HG02884 (cell line): ENCODE data around the gene KBTBD4.
"Not testable (repeated sequence)": the region's sequence is repeated elsewhere in the genome, so short reads cannot be mapped to it uniquely, and the experiment has no call there.

ENCODE experiments used
- ATAC-seq: cut with Tn5 transposase; IDR thresholded peaks from one replicate; pipeline ENCODE4 v1.9.1; 2021; ENCODE audit warnings: mild to moderate bottlenecking, moderate library complexity; ENCODE audit not compliant: unreplicated experiment

Gene KBTBD4

DNA sequence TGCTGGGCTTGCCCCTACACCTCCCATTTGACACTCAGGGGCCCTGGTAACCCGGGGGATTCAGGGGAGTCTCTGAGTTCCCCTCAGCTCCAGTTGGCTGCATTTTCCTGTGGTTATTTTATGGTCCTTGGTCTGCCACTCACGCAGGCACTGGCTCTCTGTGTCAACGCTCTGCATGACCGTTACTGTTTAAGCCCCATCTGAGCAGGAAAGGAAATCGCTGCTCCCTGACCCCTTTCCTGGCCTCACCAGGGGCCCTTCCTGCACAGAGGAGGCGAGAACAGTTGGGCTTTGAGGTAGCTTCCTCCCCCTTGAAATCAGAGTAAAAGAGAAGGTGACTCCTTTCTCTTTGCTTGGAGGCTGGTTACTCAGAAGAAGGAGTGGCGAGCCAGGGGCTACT lies 13.0 kb upstream of the KBTBD4 start:
- no peak for ATAC-seq

DNA sequence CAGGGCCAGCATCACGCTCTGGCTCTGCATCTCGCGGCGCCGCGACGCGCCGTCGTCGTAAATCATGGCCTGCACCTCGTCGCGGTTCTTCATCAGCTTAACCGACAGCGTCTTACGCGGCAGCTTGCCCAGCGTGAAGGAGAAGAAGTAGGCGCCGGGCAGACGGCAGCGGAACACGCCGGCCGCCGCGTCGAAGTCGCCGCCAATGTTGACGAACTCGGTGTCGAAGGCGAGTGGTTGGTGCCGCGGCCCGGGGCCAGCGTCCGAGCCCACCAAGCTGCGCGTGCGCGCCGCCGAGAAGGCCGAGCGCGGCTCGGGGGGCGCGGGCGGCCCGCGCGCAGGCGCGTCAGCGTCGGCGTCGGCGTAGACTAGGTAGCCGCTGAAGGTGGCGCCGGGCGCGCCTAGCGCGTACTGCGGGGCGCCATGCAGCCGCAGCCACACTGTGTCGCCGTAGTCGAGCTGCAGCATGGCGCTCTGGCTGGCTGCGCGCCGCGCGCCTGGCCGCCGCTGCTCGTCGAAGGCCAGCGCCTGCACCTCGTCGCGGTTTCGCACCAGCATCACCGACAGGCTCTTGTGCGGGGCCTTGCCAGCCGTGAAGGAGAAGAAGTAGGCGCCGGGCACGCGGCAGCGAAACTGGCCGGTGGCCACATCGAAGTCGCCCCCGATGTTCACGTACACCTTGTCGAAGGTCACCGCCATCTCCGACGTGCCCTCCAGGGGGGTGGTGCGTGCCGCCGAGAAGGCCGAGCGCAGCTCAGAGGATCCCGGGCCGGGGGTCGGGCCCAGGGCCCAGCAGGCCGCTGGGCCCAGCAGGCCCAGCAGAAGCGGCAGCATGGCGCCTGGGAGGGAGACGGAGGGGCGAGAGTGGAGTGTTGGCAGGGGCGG lies 11.4 kb upstream of the KBTBD4 start:
- no peak for ATAC-seq

DNA sequence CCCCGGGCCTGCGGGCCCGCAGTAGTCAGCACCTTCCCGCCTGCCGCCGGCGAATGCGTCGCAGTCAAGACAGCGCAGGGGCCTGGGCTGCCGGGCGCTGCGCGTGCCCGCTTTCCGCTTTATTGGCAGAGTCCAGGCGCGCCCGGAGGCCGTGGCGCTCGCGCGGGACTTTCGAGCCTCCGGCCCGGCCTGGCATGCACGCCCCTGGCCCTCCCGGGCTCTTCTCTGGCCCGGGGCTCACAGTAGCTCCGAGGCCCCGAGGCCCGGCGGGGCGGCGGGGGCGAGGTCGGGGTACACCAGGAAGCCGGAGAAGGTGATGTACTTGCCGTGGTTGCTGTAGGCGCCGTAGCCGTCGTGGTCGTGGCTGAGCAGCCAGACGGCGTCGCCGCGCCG lies 10.8 kb upstream of the KBTBD4 start:
- ATAC-seq = no peak

DNA sequence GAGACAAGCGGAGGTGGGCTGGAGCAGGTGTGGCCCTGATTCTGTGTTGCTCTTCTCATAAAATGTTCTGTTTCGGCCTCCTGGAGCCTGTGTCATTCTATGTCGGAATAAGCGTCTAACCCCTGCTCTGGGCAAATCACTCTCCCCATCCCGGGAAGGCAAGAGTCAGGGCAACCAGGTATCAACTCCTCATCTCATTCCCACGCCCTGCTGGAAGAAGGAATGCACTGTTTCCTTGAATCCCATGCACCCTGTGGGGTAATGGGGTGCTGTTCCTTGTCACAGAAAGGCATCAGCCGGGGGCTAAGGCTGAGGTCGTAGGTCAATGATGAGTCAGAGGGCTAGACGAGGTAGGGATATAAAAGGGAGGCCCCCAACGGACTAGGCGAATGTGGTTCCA lies 10.3 kb upstream of the KBTBD4 start:
- ATAC-seq = no peak

DNA sequence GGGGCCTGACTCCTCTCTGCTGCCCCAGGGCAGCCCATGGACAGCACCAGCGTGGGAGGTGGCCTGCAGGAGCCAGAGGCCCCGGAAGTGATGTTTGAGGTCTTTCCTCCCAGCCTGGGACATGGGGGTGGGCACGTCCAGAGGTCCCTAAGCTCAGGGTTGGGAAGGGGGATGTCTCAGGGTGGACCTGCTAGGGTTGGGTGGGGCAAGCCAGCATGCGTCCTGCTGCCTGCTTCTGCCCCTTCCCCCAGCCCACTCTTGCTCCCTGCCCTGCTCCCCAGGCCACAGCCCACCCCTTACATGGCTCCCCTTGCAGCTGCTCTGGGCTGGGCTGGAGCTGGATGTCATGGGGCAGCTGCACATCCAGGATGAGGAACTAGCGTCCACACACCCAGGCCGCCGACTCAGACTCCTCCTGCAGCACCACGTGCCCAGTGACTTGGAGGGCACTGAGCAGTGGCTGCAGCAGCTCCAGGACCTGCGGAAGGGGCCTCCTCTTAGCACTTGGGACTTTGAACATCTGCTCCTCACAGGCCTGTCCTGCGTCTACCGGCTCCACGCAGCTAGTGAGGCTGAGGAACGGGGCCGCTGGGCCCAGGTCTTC lies 9.1 kb upstream of the KBTBD4 start:
- ATAC-seq = no peak

DNA sequence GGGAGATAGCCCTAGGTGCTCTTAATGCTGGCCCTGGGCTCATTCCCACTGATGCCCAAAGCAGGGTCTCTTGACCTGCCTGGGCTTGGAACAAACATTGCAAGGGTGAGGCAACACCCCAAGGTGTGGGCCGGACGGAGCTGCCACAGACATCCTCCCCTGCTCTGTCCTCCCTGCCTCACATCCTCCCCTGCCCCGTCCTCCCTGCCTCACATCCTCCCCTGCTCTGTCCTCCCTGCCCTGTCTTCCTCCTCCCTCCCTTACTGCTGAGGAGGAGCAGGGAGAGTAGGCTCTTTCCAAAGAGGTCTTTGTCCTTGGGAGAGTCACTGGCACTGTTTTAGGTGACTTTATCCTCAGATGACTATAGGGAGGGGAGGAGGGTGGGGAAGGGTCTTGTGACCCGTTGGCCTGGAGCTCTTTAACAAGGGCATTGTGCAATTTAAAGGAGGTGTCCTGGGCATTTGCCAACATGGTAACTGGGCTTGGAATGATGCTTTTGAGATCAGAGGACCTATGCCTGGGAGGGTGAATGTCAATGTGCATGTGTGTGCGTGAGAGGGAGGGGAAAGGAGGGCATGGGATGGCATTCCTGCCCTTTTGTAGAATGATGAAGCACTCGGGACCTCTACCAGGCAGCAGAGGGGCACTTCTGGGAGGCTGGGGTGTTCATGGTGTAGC lies 8.4 kb upstream of the KBTBD4 start:
- no peak for ATAC-seq

DNA sequence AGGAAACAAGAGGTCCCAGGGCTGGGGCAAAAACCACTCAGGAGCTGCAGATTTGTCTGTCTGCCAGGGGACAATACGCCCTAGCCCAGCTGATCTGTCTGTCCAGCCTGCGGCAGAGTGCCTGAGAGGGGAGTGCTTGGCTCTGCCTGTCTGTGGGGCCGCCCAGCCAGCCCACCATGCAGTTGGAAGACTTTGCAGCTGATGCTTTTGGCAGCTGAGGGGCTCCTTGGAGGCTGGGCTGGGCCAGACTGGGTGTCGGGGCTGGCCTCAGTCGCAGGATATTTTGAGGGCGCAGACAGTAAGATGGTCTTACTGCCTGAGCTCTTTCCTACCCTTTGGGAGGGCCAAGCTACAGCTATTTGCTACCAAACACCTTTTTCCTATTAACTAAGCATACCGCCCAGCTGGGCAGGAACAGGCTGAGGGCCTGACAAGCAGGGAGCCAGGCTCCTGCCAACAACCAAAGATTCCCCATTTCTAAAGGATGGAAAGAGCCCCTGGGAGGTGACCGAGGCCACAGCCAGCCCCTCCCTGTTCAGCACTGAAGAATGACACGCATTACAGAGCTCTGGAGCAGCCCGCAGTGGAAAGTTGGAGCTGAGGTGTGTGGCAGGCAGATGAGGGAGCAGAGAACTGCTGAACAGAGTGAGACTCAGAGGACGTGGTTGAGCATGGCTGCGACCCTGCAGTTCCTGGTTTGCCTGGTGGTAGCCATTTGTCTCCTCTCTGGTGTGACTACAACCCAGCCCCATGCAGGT lies 7.5 kb upstream of the KBTBD4 start, which contains the start of gene FAM180B:
TSS of gene FAM180B (plus strand) at position 581 of the 758 bp plus-strand sequence. CDS start at position 672, 91 bp downstream.
- no peak for ATAC-seq

DNA sequence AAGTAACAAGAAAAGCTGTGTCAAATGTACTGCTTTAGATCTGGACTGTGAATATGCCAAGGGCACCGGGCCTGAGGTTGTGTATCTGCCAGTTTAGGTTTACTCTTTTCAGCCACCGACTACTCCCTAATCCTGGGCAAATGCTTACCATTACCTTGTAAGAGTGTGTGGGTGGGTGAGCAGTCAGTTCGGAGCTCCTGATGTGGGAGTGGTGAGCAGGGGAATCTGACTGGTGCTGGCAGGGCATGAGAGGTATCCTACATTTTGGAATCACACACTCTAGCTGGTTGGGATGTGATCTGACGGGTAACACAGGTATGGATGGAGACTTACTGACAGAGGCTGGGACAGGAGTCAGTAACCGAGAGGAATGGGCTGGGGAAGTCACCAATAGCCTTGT lies 5.1 kb upstream of the KBTBD4 start:
- ATAC-seq = no peak

DNA sequence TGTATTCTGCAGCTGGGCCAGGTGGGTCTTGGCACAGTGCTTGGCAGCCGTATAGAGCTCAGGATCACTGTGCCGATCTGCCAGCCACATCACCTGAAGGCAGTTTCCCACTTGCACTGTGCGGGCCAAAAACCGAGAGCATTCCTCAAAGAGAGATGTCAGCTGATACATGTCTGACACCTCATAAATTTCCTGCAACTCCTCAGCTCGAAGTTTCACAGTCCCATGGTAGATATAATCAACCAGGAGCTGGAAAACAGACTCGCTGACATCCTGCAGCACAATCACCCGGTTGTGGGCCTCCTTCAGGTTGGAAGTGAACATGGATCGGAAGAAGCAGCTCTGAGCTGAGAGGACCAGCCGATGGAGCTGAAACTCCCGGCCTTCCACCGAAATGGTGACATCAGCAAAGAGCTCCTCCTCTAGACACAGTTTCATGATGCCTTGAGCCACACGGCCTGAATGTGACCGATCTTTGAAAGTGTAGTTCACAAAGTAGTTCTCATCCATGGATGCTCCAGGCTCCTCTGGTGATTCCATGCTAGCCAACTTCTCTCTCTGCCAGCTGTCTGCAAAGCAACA lies 1.2 kb downstream of the KBTBD4 start:
- no peak for ATAC-seq

DNA sequence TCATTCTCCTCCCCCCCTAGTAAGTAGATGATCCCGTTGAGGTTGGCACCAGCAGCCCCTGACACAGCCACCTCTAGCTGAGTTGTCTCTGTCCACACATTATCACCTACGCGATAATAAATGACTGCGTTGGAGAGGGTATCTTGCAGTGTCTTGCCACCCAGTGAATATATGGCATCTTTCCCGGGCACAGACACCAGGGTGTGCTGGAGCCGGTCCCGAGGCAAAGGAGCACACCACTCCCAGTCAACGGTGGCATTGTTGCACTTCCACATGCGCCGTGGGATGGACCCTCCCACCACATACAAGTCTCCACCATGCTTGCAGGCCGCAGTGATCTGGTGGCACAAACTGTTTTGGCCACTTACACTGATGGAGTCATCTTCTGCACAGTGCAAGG lies 5.4 kb downstream of the KBTBD4 start:
- no peak for ATAC-seq

DNA sequence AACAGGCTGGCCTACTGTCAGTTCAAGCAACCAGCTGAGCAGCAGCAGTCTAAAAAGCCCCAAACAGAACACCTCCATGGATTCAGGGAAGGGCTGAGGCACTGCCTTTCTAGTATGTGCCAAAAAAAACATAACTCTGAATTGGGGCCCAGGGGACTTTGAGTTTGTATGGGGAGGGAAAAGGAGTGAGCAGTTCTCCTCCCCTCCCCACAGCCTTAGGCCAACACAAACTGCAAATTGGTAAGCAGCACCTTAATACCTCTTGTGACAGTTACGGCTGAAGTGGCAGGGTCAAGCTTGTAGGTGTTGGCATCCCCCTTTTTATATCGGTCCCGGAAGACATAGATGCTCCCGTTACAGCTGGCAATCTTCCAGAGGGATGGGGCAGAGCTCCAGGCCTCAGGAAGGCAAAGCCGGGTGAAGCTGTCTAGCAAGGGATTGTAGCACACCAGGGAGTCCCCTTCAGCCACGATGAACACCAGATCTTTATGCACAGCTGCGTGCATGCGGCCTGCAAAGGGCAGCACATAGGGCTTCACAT lies 6.0 kb downstream of the KBTBD4 start:
- no peak for ATAC-seq

DNA sequence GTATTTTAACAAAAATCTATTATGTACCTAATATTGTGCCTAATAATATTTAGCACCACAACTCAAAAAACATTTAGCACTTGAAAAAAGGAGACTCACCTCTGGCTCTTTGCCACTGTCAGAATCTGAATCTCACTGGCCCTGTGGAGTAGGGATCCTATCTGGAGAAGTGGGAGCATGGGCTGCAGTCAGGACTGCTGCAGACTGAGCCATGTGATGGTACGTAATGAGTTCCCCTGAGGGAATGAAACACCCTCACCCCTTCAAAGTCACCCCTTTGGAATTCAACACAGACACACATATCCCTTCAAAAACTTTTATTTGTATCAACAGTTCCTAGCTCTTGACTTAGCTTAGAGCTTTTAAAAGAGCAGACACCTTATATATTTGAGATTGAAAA lies 6.9 kb downstream of the KBTBD4 start:
- no peak for ATAC-seq

DNA sequence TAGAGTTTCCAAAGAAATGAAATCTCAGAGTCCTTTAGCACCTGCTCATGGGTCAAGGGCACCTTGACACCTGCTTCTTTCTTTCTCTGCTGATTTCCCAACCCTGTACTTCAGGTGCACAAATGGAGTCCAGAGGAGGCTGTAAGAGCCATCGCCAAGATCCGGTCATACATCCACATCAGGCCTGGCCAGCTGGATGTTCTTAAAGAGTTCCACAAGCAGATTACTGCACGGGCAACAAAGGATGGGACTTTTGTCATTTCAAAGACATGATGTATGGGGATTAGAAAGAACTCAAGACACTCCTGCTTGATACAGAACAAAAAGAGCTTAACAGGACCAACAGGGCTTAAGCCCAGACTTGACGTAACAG lies 7.4 kb downstream of the KBTBD4 start:
- ATAC-seq = no peak

DNA sequence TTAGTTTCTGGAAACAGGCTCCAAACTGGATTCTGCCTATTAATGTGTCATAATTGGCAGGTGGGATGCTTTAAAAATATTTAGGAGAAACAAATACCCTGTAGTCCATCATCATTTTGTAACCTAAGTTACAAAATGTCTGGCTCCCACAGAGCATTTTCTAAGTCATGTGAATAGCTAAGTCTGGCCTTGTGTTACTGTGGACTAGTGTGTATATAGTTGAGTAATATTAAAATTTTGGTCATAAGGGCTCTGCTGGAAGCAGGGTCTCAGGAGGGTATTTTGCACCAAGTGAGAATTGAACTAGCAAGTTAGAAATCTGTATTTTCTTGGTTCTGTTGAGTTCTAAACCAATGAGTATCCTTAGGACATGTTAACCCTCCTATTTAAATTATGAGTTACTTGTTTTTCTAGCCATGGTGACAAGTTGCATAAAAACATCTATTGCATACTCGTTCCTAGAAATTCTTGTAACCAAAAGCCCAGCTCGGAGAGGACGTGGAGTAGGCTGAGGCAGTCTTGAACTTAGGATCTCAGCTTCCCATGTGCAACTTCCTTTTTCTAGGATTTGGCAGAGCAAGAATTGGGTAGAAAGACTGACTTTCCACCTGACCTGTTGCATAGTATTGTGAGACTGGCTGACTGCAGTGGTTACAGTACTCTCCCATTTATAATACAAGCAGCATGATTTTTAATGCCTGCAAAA lies 8.0 kb downstream of the KBTBD4 start:
- no peak for ATAC-seq

DNA sequence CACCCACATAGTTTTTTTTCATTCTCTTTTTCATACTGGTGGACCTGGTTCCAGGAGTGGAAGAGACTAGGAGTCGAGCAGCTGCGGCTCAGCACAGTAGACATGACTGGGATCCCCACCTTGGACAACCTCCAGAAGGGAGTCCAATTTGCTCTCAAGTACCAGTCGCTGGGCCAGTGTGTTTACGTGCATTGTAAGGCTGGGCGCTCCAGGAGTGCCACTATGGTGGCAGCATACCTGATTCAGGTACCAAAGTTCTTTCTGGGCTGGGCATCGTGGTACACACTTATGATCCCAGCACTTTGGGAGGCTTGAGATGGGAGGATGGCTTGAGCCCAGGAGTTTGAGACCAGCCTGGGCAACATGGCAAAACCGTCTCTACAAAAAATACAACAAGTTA lies 9.1 kb downstream of the KBTBD4 start:
- no peak for ATAC-seq

DNA sequence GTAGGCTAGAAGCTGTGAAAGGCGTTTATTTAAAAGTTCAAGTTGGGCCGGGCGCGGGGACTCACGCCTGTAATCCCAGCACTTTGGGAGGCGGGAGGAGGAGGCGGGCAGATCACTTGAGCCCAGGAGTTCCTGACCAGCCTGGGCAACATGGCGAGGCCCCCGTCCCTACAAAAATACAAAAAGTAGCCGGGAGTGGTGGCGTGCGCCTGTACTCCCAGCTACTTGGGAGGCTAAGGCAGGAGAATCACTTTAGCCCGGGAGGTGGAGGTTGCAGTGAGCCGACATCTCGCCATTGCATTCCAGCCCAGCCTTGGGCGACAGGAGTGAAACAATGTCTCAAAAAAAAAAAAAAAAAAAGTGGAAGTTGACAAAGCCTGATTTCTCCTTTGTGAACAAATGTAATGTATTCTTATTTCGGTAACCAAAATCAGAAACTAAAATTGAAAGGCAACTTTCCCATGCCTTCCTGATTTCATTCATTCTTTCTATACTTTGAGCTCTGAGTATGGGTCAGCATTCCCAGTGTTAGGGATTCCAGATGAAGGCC lies 12.5 kb downstream of the KBTBD4 start:
- no peak for ATAC-seq

DNA sequence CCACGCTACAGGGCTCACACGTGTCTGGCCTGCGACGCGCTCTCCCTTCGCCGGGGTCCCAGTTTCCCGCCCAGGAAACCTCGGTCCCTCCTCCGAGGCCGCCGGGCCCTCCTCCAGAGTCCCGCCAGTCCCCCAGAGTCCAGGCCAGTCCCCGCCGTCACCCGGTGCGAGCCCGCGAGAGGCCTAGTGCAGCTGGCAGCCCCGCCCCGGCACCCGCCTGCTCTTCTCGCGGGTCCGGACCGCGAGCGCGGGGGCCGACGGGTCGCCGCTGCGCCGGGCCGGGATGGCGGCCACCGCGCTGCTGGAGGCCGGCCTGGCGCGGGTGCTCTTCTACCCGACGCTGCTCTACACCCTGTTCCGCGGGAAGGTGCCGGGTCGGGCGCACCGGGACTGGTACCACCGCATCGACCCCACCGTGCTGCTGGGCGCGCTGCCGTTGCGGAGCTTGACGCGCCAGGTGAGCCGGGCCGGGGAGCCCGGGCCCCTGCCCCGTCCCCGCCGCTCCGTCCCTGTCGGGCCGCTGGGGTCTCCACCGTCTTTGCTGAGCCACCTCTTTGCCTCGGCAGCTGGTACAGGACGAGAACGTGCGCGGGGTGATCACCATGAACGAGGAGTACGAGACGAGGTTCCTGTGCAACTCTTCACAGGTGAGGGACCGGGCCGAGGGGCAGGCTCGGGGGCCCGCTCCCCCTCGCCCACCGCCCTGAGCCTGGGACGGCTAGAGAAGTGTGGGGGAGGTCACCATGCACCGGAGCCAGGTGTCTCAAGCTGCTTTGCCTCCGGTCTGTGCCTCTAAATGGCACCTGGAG lies 13.2 kb downstream of the KBTBD4 start, which contains the start of gene PTPMT1:
TSS of gene PTPMT1 (plus strand) at position 260 of the 809 bp plus-strand sequence. CDS start at position 284, 24 bp downstream.
- ATAC-seq = peak; percentile 80

DNA sequence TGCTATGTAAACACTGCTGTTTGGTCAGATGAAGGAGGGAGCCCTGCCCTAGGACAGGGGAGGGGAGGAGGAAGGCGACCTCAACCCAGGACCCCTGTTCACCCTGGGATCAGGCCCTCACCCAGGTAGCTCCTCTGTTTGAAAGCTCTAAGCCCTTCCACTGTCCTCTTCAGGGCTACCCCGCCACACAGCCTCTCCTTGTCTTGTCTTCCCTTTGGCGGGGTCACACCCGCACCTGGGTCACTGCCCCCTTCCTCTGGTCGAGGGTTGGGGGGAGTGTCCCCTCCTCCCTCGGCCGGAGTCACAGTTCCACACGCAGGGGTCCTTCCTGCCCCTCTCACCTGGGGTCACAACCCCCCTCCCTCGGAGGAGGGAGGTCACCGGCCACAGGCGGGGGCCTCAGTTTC lies 13.8 kb downstream of the KBTBD4 start:
- no peak for ATAC-seq

DNA sequence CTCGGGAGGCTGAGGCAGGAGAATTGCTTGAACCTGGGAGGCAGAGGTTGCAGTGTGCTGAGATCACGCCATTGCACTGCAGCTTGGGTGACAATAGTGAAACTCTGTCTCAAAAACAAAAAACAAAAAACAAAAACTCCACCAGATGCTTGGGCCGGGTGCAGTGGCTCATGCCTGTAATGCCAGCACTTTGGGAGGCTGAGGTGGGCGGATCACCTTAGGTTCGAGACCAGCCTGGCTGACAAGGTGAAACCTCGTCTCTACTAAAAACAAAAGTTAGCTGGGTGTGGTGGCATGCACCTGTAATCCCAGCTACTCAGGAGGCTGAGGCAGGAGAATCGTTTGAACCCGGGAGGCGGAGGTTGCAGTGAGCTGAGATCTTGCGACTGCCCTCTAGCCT lies 14.4 kb downstream of the KBTBD4 start:
- ATAC-seq = not testable (repeated sequence)
